ENCODE results near the gene PDE6C.

DNA sequence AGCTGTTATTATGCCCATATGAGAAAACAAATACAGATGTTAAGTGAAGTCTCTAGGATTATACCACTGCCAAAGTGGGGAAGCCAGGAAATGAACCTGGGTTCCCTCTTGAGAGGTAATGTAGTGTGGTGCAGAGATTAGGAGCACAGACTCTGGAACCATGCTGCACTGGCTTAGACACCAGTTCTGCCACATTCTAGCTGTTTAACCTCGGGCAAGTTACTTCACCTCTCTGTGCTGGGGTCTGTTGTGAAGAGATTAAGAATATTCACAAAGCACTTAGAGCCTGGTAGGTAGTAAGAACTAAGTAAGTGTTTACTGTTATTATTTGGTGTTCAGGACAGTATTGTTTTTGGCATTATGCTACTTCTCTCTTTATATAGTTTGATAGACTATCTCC lies 41.9 kb downstream of the PDE6C start:
- TF ChIP-seq EZH2phosphoT487 (IDR thresholded peaks at IDR 0.05; ENCODE audit: low read depth) (no peak), CTCF (IDR thresholded peaks at IDR 0.05; ENCODE audit: low read depth, low read length) (no peak)

All from OCI-LY3 (cell line).